Measurements from ENCODE around the gene PRKCI.
A peak's percentile ranks its signal among the peaks of the same experiment; 100 is the strongest.

PRKCI gene

GRCh38 chr3:170226426-170226960 lies 4.3 kb downstream of the PRKCI start:
- TF ChIP-seq TAF1 (IDR thresholded peaks at IDR 0.05; ENCODE audit: borderline replicate concordance, low read depth, low read length) (no peak), POLR2AphosphoS5 (IDR thresholded peaks at IDR 0.05; ENCODE audit: low read depth, low read length) (no peak), POLR2A (IDR thresholded peaks at IDR 0.05; ENCODE audit: low read depth, low read length) (no peak)
- no peak for FAIRE-seq

GRCh38 chr3:170228093-170228766 lies 6.0 kb downstream of the PRKCI start:
- DNase-seq (ENCODE audit: insufficient read length): no peak
- TF ChIP-seq POLR2AphosphoS5 (IDR thresholded peaks at IDR 0.05; ENCODE audit: low read depth, low read length) (no peak), TAF1 (IDR thresholded peaks at IDR 0.05; ENCODE audit: borderline replicate concordance, low read depth, low read length) (no peak), POLR2A (IDR thresholded peaks at IDR 0.05; ENCODE audit: low read depth, low read length) (no peak)
- peak; percentile 46 for FAIRE-seq

More at GRCh38 chr3:170226426-170226960, 4.3 kb downstream of the PRKCI start:
- DNase-seq (ENCODE audit: insufficient read length): no peak

GRCh38 chr3:170232266-170232665 lies 10.0 kb downstream of the PRKCI start:
- FAIRE-seq: no peak
- no peak for TF ChIP-seq POLR2A (IDR thresholded peaks at IDR 0.05; ENCODE audit: low read depth, low read length)
- no peak for TF ChIP-seq POLR2AphosphoS5 (IDR thresholded peaks at IDR 0.05; ENCODE audit: low read depth, low read length)
- TF ChIP-seq TAF1 (IDR thresholded peaks at IDR 0.05; ENCODE audit: borderline replicate concordance, low read depth, low read length): no peak
- no peak for DNase-seq (ENCODE audit: insufficient read length)

GRCh38 chr3:170233530-170233929 lies 11.3 kb downstream of the PRKCI start:
- DNase-seq (ENCODE audit: insufficient read length): no peak
- FAIRE-seq: no peak
- no peak for TF ChIP-seq POLR2A (IDR thresholded peaks at IDR 0.05; ENCODE audit: low read depth, low read length)
- no peak for TF ChIP-seq TAF1 (IDR thresholded peaks at IDR 0.05; ENCODE audit: borderline replicate concordance, low read depth, low read length)
- TF ChIP-seq POLR2AphosphoS5 (IDR thresholded peaks at IDR 0.05; ENCODE audit: low read depth, low read length): no peak

GRCh38 chr3:170240142-170240541 lies 17.9 kb downstream of the PRKCI start:
- FAIRE-seq (no peak), DNase-seq (ENCODE audit: insufficient read length) (no peak)
- TF ChIP-seq POLR2AphosphoS5 (IDR thresholded peaks at IDR 0.05; ENCODE audit: low read depth, low read length): no peak
- no peak for TF ChIP-seq TAF1 (IDR thresholded peaks at IDR 0.05; ENCODE audit: borderline replicate concordance, low read depth, low read length)
- no peak for TF ChIP-seq POLR2A (IDR thresholded peaks at IDR 0.05; ENCODE audit: low read depth, low read length)

GRCh38 chr3:170240671-170241070 lies 18.4 kb downstream of the PRKCI start:
- DNase-seq (ENCODE audit: insufficient read length) (no peak), FAIRE-seq (no peak)
- no peak for TF ChIP-seq POLR2AphosphoS5 (IDR thresholded peaks at IDR 0.05; ENCODE audit: low read depth, low read length)

GRCh38 chr3:170244576-170244975 lies 22.4 kb downstream of the PRKCI start:
- no peak for FAIRE-seq
- TF ChIP-seq POLR2AphosphoS5 (IDR thresholded peaks at IDR 0.05; ENCODE audit: low read depth, low read length): no peak
- TF ChIP-seq POLR2A (IDR thresholded peaks at IDR 0.05; ENCODE audit: low read depth, low read length): no peak
- TF ChIP-seq TAF1 (IDR thresholded peaks at IDR 0.05; ENCODE audit: borderline replicate concordance, low read depth, low read length): no peak
- DNase-seq (ENCODE audit: insufficient read length): no peak

- no peak for DNase-seq (ENCODE audit: insufficient read length)
- FAIRE-seq: peak; percentile 61
- TF ChIP-seq TAF1 (IDR thresholded peaks at IDR 0.05; ENCODE audit: borderline replicate concordance, low read depth, low read length) (no peak), POLR2AphosphoS5 (IDR thresholded peaks at IDR 0.05; ENCODE audit: low read depth, low read length) (no peak), POLR2A (IDR thresholded peaks at IDR 0.05; ENCODE audit: low read depth, low read length) (no peak)
These were observed 25.7 kb downstream of the PRKCI start for GRCh38 chr3:170247875-170248274.

GRCh38 chr3:170256597-170256996 lies 34.4 kb downstream of the PRKCI start:
- FAIRE-seq (no peak), DNase-seq (ENCODE audit: insufficient read length) (no peak)
- no peak for TF ChIP-seq TAF1 (IDR thresholded peaks at IDR 0.05; ENCODE audit: borderline replicate concordance, low read depth, low read length)
- TF ChIP-seq POLR2A (IDR thresholded peaks at IDR 0.05; ENCODE audit: low read depth, low read length): no peak
- no peak for TF ChIP-seq POLR2AphosphoS5 (IDR thresholded peaks at IDR 0.05; ENCODE audit: low read depth, low read length)

- DNase-seq (ENCODE audit: insufficient read length): no peak
- TF ChIP-seq POLR2AphosphoS5 (IDR thresholded peaks at IDR 0.05; ENCODE audit: low read depth, low read length) (no peak), POLR2A (IDR thresholded peaks at IDR 0.05; ENCODE audit: low read depth, low read length) (no peak), TAF1 (IDR thresholded peaks at IDR 0.05; ENCODE audit: borderline replicate concordance, low read depth, low read length) (no peak)
- FAIRE-seq: no peak
These were observed 34.9 kb downstream of the PRKCI start for GRCh38 chr3:170257145-170257544.

GRCh38 chr3:170258105-170258487 lies 35.9 kb downstream of the PRKCI start:
- TF ChIP-seq POLR2A (IDR thresholded peaks at IDR 0.05; ENCODE audit: low read depth, low read length) (no peak), TAF1 (IDR thresholded peaks at IDR 0.05; ENCODE audit: borderline replicate concordance, low read depth, low read length) (no peak), POLR2AphosphoS5 (IDR thresholded peaks at IDR 0.05; ENCODE audit: low read depth, low read length) (no peak)
- FAIRE-seq (no peak), DNase-seq (ENCODE audit: insufficient read length) (no peak)

- FAIRE-seq (no peak), DNase-seq (ENCODE audit: insufficient read length) (no peak)
- TF ChIP-seq POLR2A (IDR thresholded peaks at IDR 0.05; ENCODE audit: low read depth, low read length) (no peak), TAF1 (IDR thresholded peaks at IDR 0.05; ENCODE audit: borderline replicate concordance, low read depth, low read length) (no peak), POLR2AphosphoS5 (IDR thresholded peaks at IDR 0.05; ENCODE audit: low read depth, low read length) (no peak)
These were observed 37.7 kb downstream of the PRKCI start for GRCh38 chr3:170259907-170260306.
